ENCODE results near the gene LSM3. TPM values are rescaled to one million over a fixed set of nuclear protein-coding genes. Genes with fewer than 3 reads are reported as not detected.
A peak's percentile ranks its signal among the peaks of the same experiment; 100 is the strongest.

Gene LSM3
- total and polyA plus RNA-seq, 2 of the 4 experiments (the other 2 are of a cell fraction), result 3.4 to 11.5 TPM

- Histone ChIP-seq H2BK20ac (ENCODE audit: low read depth, low read length) (peak overlapping the region; percentile 79), H4K5ac (ENCODE audit: low read depth, low read length) (no peak overlapping the region), H2AK9ac (replicated peaks; ENCODE audit: low read depth, low read length, poor library complexity) (no peak overlapping the region), H2AFZ (replicated peaks; ENCODE audit: low read length, poor library complexity) (no peak overlapping the region), H3K9ac (ENCODE audit: low read depth, low read length) (no peak overlapping the region), H3K27ac (ENCODE audit: insufficient read depth, low read length) (no peak overlapping the region), H3K4me1 (ENCODE audit: control insufficient read depth, insufficient read depth, low read length) (peaks cover 22% of the 10 kb centered on the region), H2BK15ac (ENCODE audit: low read depth, low read length) (no peak overlapping the region), H3K14ac (replicated peaks; ENCODE audit: low read depth, low read length) (0 out of 2 replicates have a peak overlapping the region, but pooled peaks have one; percentile 30), H3K9me3 (ENCODE audit: control insufficient read depth, insufficient read depth, low read length) (no peaks in the 10 kb centered on the region), H3K79me1 (ENCODE audit: low read depth in 1 of 2, low read length in 2 of 2) (no peaks in the 10 kb centered on the region), H3K9me1 (ENCODE audit: insufficient read depth, low read length) (peaks cover 12% of the 10 kb centered on the region), H3K4me3 (ENCODE audit: insufficient read depth, low read depth, low read length) (no peak overlapping the region), H2BK120ac (ENCODE audit: low read depth, low read length) (peak overlapping the region; percentile 56), H4K8ac (ENCODE audit: low read depth in 2 of 2, low read length in 2 of 2) (no peak overlapping the region), H3K27me3 (ENCODE audit: control insufficient read depth, insufficient read depth, low read length) (no peaks in the 10 kb centered on the region), H2AK5ac (ENCODE audit: low read depth, low read length) (no peak overlapping the region), H2BK5ac (ENCODE audit: low read depth, low read length, poor library complexity, severe bottlenecking) (no peak overlapping the region), H3K36me3 (ENCODE audit: control insufficient read depth, insufficient read depth, low read length) (no peaks in the 10 kb centered on the region), H3K23ac (ENCODE audit: low read depth, low read length) (no peak overlapping the region), H3K56ac (ENCODE audit: extremely low read depth, insufficient read depth, low read length) (no peak overlapping the region), H3K4ac (ENCODE audit: low read depth, low read length) (peak overlapping the region; percentile 51), H4K20me1 (ENCODE audit: insufficient read depth, low read length) (no peaks in the 10 kb centered on the region), H3K18ac (ENCODE audit: low read depth, low read length) (0 out of 2 replicates have a peak overlapping the region, but pooled peaks have one; percentile 10), H4K91ac (ENCODE audit: insufficient read depth, low read depth, low read length) (no peak overlapping the region), H3K4me2 (ENCODE audit: low read depth, low read length) (no peak overlapping the region)
- intact Hi-C loops (cut with micrococcal nuclease) (no loop called here), dilution Hi-C loops (cut with HindIII; ENCODE audit: low sequenced_read_pairs, unreplicated experiment) (no loop called here), in situ Hi-C loops (cut with MboI; ENCODE audit: low sequenced_read_pairs) (no loop called here)
- no peak for ATAC-seq (ENCODE audit: low read depth)
- POLR2A ChIA-PET (ENCODE audit: unreplicated experiment), result no interaction called here
- no peak for DNase-seq
- CTCF ChIA-PET, result interaction anchor here (1.0 kb wide), 1 partner anchor 27 kb away, joined by 3 read pairs; no protein-coding TSS in a partner anchor
- 100% methylated on average over 1 of the region's 5 CpGs; no CpG with 5 or more reads in 1 of the 2 experiments for whole genome bisulfite sequencing, 2 experiments (ENCODE audit: extremely low coverage in 2 of 2, insufficient read length in 1 of 2)
- TF ChIP-seq ELK1 (IDR thresholded peaks at IDR 0.05; ENCODE audit: borderline replicate concordance, low read depth, low read length) (no peak), NFE2L2 (IDR thresholded peaks at IDR 0.05; ENCODE audit: low read depth, low read length) (no peak), CTCF (conservative IDR thresholded peaks at IDR 0.05; ENCODE audit: low read depth, low read length) (no peak), MAFK (IDR thresholded peaks at IDR 0.05; ENCODE audit: low read depth, low read length) (no peak), BHLHE40 (IDR thresholded peaks at IDR 0.05; ENCODE audit: low read depth, low read length) (no peak)
- BruUV-seq (replicated peaks), result no TSS peak
These were observed 70.4 kb downstream of the LSM3 start for GRCh38 chr3:14248849-14249523.

Other genes with a start within 250 kb of the LSM3 start
- gene CHCHD4, start 53.9 kb upstream of the LSM3 start, total RNA-seq (2012; rRNA removed), result 9.0 and 12.2 TPM in 2 replicates
- 7.4 and 9.8 TPM in 2 replicates for gene CHCHD4, start 53.9 kb upstream of the LSM3 start, polyA plus RNA-seq (2012; rRNA removed)
- gene TMEM43, start 53.8 kb upstream of the LSM3 start, total RNA-seq (2012; rRNA removed), result 103 and 114 TPM in 2 replicates
- gene TMEM43, start 53.8 kb upstream of the LSM3 start, polyA plus RNA-seq (2012; rRNA removed), result 107 and 109 TPM in 2 replicates
- 40.5 and 48.8 TPM in 2 replicates for gene XPC, start 216 bp upstream of the LSM3 start, total RNA-seq (2012; rRNA removed)
- 27.6 and 30.9 TPM in 2 replicates for gene XPC, start 216 bp upstream of the LSM3 start, polyA plus RNA-seq (2012; rRNA removed)
- gene SLC6A6, start 223.8 kb downstream of the LSM3 start, total RNA-seq (2012; rRNA removed), result 29.9 and 32.5 TPM in 2 replicates
- gene SLC6A6, start 223.8 kb downstream of the LSM3 start, polyA plus RNA-seq (2012; rRNA removed), result 39.3 and 39.4 TPM in 2 replicates